C1 segment of cervical spinal cord (tissue), 14 donors: ENCODE data around the gene GPRASP1.

Experiments
- DNase-seq, 14 donors: peaks; one replicate each; lab custom pipeline; 2025; lab: John Stamatoyannopoulos, UW

GPRASP1 gene

GRCh38 chrX:102696306-102696705 is 45.0 kb downstream of the GPRASP1 start:
- DNase-seq: no peak

- no peak for DNase-seq
Measured at GRCh38 chrX:102697494-102697893, 46.2 kb downstream of the GPRASP1 start.
